Measurements from ENCODE around the gene MYO18B.

The MYO18B gene

DNA sequence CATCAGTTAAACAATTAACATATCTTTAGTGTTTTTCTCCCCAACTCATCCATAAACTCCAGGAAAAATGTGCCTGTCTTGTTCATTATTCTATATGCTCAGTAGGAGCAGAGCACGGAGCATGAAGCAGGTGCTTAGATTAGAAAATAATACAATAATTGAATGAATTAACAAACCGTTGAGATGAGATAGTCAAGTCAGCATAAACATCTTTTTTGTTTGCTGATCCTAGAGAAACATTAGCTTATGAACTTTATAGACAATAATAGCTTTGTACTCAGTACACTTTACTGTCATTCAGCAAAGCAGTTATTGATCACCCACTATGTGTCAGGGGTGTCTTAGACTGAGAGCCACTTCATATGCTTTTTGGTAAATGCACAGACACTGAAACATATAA is 322.1 kb downstream of the MYO18B start:
- DNase-seq = no peak

DNA sequence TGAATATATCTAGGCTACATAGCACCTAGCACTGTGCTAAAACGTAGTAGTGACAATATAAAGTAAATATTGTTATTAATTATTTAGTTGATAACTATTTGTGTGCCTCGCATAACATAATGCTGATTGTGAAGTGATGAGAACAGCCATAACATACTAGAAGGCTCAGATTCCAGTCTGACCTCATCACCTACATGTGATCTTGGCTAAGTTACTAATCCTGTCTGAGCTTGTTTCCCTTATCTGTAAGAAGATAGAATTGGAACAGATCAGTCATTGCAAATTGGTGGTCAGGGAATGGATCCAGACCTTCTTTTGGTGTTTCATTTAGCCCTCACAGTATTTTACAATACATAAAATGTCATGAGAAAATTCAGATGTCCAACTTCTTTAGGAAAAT is 323.9 kb downstream of the MYO18B start:
- DNase-seq = no peak

DNA sequence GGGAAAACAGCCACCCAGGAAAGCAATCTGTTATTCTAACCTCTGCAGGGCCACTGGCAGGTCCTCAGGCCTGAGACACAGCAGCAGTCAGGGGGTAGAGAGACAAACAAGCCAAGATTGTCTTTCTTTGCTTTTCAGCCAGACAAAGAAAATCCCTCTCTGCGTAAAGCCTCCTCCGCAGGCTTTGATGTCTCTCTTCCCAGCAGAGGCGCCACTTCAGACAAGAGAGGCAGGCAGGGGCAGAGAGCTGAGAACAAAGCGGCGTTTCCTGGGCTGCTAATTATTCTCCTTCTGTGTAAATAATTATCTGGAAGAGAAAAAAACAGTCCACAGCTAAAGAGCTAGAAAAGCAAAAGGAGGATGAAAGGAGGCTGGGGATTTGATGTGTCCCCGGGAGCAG is 324.5 kb downstream of the MYO18B start:
- DNase-seq = no peak

DNA sequence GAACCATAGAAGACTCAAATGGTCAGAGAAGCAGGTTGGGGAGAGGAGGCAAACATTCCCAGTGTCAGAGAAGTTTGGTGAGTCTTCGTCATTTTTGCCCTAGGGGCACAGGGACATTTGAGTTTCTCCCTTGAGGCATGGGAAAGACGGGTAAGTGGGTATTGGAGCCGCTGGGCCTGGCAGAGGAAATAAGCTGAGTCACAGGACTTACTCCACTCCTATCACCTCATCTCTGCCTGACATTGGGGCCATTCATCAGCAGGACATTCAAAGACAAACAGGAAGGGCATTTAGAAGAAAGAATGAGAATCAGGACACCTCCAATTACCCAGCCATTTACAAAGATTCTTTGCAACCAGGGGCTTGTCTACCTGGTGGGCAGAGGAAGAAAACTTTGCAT is 326.6 kb downstream of the MYO18B start:
- no peak for DNase-seq

DNA sequence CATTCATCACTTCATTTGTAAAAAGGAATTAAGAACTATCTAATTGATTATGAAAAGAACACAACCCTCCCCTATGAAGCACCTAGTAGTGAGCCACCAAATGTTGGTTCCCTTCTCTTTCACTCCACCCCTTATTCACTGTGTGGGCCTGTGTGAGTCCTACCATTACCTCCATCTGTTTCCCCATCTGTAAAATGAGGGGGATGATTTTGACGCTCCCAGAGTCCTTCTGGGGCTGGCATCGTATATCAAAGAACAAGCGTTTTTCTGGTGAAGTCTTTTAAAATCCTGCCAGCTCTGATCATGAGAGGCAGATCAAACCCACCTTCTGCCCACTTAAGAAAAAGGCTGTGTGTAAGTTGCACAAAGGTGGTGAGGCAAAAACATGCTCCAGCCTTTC is 330.6 kb downstream of the MYO18B start:
- no peak for DNase-seq

DNA sequence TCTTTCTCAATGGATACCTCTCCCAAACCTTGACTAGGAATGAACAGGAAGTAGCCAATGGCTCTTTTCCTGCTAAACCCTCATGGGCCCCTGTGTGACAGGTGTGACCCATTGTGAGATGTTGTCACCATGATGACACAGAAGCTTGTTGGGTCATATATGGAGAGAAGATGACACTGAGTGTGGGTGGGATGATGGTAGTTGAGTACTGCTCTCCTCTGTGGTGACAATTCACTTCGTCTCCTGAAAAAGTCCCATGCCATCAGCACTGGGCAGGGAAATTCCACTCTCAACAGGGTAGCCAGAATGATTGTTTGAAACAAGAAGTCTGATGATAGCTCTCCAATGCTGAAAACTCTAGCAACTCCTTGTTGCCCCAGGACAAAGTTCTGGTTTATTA is 333.3 kb downstream of the MYO18B start:
- DNase-seq = no peak

DNA sequence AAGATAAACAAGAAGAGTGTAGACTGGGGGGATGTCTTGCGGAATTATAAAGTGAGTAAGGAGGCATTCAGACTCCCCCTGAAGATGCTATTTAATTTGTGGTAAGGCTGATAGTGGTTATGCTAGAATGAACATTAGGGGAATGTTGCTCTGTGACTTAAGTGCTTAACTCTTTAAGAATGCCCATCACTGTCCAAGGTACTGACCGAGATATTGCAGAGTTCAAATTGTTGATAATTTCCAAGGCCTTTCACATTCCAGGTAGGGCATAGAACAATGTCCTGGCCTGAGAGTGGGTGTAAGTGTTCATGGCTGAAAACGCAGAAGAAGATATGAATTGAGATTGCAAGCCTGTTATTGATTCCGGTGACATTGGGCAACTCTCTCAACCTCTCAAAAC is 337.0 kb downstream of the MYO18B start:
- no peak for DNase-seq

Data from activated gamma-delta T cell treated with Interleukin-2 at 50 U/mL for 16 hours (primary cell).